H1 (cell line): ENCODE results near the gene HOXC5. TPM values are rescaled to one million over a fixed set of nuclear protein-coding genes. Genes with fewer than 3 reads are reported as not detected.

Source experiments
- CTCF ChIA-PET: fragments of 300-600 bp; sonication (Branson Sonifier 250); formaldehyde crosslinking; loops from one replicate; lab custom pipeline; 2021; ENCODE audit not compliant: partially characterized antibody; lab: Charles Lee
- POLR2A ChIA-PET: fragments of 300-600 bp; sonication (Branson Sonifier 250); formaldehyde crosslinking; loops from one replicate; lab custom pipeline; 2021; ENCODE audit warnings: inconsistent platforms; ENCODE audit not compliant: partially characterized antibody; lab: Charles Lee
- DNase-seq, 2 experiments: peaks; one replicate each; pipeline versions ENCODE4 v3.0.0 to v3.0.0-alpha.2; 2010 to 2022; ENCODE audit warnings: low spot score in 2 of 2, low read depth in 1 of 2, mixed read lengths in 1 of 2
- FAIRE-seq: peaks from 2 replicates; lab custom pipeline; 2011; peaks lifted over from hg19 to GRCh38; lab: Jason Lieb, UNC
- H2AFZ ChIP-seq: 2 replicates; pipeline ENCODE4 v1.8.1; 2012; ENCODE audit warnings: low read length, inconsistent platforms
- H2AK5ac ChIP-seq: 2 replicates; pipeline ENCODE4 v1.6.1; 2013; ENCODE audit warnings: low read depth, low read length
- H2BK120ac ChIP-seq: replicated peaks from 2 replicates; pipeline ENCODE3; 2013; ENCODE audit warnings: low read depth, low read length, inconsistent platforms
- H2BK12ac ChIP-seq: 2 replicates; pipeline ENCODE4 v1.6.1; 2013; ENCODE audit warnings: low read depth, low read length
- H2BK15ac ChIP-seq: 2 replicates; pipeline ENCODE4 v1.6.1; 2013; ENCODE audit warnings: low read length
- H2BK20ac ChIP-seq: 2 replicates; pipeline ENCODE4 v1.6.1; 2013; ENCODE audit warnings: low read length
- H2BK5ac ChIP-seq: 2 replicates; pipeline ENCODE4 v1.6.1; 2013; ENCODE audit warnings: low read depth, low read length
- H3K14ac ChIP-seq: 2 replicates; pipeline ENCODE4 v1.6.1; 2013; ENCODE audit warnings: inconsistent platforms; ENCODE audit not compliant: insufficient read length
- H3K18ac ChIP-seq: 2 replicates; pipeline ENCODE4 v1.6.1; 2013; ENCODE audit warnings: low read length; ENCODE audit errors: extremely low read depth
- H3K23ac ChIP-seq: 2 replicates; pipeline ENCODE4 v1.6.1; 2013; ENCODE audit warnings: inconsistent platforms; ENCODE audit not compliant: insufficient read length
- H3K23me2 ChIP-seq: 2 replicates; pipeline ENCODE4 v1.6.1; 2013; ENCODE audit warnings: low read depth, low read length
- H3K27ac ChIP-seq: 2 replicates; pipeline ENCODE4 v1.6.1; 2011; ENCODE audit warnings: low read depth, low read length, inconsistent platforms
- H3K27me3 ChIP-seq, 4 experiments: replicated peaks in 1 of 4; 1 replicate in 1 of 4; 2 replicates in 3 of 4; pipeline versions ENCODE4 v1.6.1 to v1.8.1; 2011 to 2013; ENCODE audit warnings: low read length in 3 of 4, mild to moderate bottlenecking in 3 of 4, inconsistent platforms in 2 of 4, mixed read lengths in 2 of 4, moderate library complexity in 1 of 4; ENCODE audit not compliant: control insufficient read depth in 3 of 4, insufficient read depth in 3 of 4; ENCODE audit errors: extremely low read depth in 1 of 4
- H3K36me3 ChIP-seq, 4 experiments: 2 replicates each; pipeline versions ENCODE4 v1.6.1 to v1.8.1; 2011 to 2013; ENCODE audit warnings: mild to moderate bottlenecking in 4 of 4, low read length in 3 of 4, moderate library complexity in 2 of 4, control low read depth in 1 of 4, inconsistent platforms in 1 of 4; ENCODE audit not compliant: insufficient read depth in 4 of 4, control insufficient read depth in 2 of 4
- H3K4ac ChIP-seq: replicated peaks from 2 replicates; pipeline ENCODE3; 2013; ENCODE audit warnings: low read length, low read depth, mixed read lengths, inconsistent platforms; ENCODE audit not compliant: insufficient read length
- H3K4me1 ChIP-seq, 4 experiments: replicated peaks in 1 of 4; 1 replicate in 1 of 4; 2 replicates in 3 of 4; pipeline versions ENCODE4 v1.6.1 to v1.8.1; 2011 to 2013; ENCODE audit warnings: low read length in 3 of 4, inconsistent platforms in 2 of 4, mixed read lengths in 1 of 4; ENCODE audit not compliant: insufficient read depth in 4 of 4, control insufficient read depth in 3 of 4
- H3K4me2 ChIP-seq, 2 experiments: 2 replicates each; pipeline versions ENCODE4 v1.6.1 to v1.8.1; 2011 to 2013; ENCODE audit warnings: low read depth in 2 of 2, low read length in 2 of 2, control low read depth in 1 of 2, inconsistent platforms in 1 of 2, mild to moderate bottlenecking in 1 of 2; ENCODE audit not compliant: insufficient read depth in 1 of 2
- H3K4me3 ChIP-seq, 4 experiments: fragments of 200-600, 300-600 bp in 1 of 4; sonication (generic), shearing (Covaris generic), sonication (Bioruptor Twin) in 1 of 4; 2 replicates each; pipeline versions ENCODE4 v1.5.1 to v1.8.1; 2011 to 2016; ENCODE audit warnings: low read length in 4 of 4, low read depth in 3 of 4, control low read depth in 2 of 4, inconsistent platforms in 2 of 4, mild to moderate bottlenecking in 2 of 4, mixed read lengths in 1 of 4, moderate library complexity in 1 of 4; ENCODE audit not compliant: insufficient read depth in 2 of 4; ENCODE audit errors: extremely low read depth in 1 of 4
- H3K56ac ChIP-seq: replicated peaks from 2 replicates; pipeline ENCODE3; 2013; ENCODE audit warnings: low read depth, mild to moderate bottlenecking, mixed read lengths, low read length, inconsistent platforms; ENCODE audit not compliant: insufficient read length
- H3K79me1 ChIP-seq: 2 replicates; pipeline ENCODE4 v1.6.1; 2013; ENCODE audit warnings: low read depth, low read length, control low read depth
- H3K79me2 ChIP-seq, 2 experiments: 2 replicates each; pipeline versions ENCODE4 v1.6.1 to v1.8.1; 2012 to 2013; ENCODE audit warnings: low read length in 2 of 2, mild to moderate bottlenecking in 2 of 2, inconsistent platforms in 1 of 2; ENCODE audit not compliant: insufficient read depth in 2 of 2, control insufficient read depth in 1 of 2
- H3K9ac ChIP-seq, 4 experiments: replicated peaks in 1 of 4; 1 replicate in 1 of 4; 2 replicates in 3 of 4; pipeline versions ENCODE4 v1.6.1 to v1.8.1; 2011 to 2013; ENCODE audit warnings: low read depth in 3 of 4, low read length in 3 of 4, control low read depth in 2 of 4, mild to moderate bottlenecking in 2 of 4, moderate library complexity in 2 of 4, inconsistent platforms in 1 of 4; ENCODE audit errors: extremely low read depth in 1 of 4
- H3K9me3 ChIP-seq, 2 experiments: 2 replicates each; pipeline versions ENCODE4 v1.6.1 to v1.8.1; 2012 to 2013; ENCODE audit warnings: mild to moderate bottlenecking in 2 of 2, moderate library complexity in 2 of 2, control low read depth in 1 of 2, inconsistent platforms in 1 of 2, low read depth in 1 of 2, low read length in 1 of 2, mixed read lengths in 1 of 2; ENCODE audit not compliant: insufficient read depth in 2 of 2
- H4K20me1 ChIP-seq, 2 experiments: replicated peaks in 1 of 2; 2 replicates each; pipeline versions ENCODE3 to v1.8.1; 2011 to 2013; ENCODE audit warnings: inconsistent platforms in 2 of 2, low read length in 2 of 2, mild to moderate bottlenecking in 1 of 2; ENCODE audit not compliant: insufficient read depth in 2 of 2, control insufficient read depth in 1 of 2
- H4K5ac ChIP-seq: 2 replicates; pipeline ENCODE4 v1.6.1; 2013; ENCODE audit warnings: low read length, low read depth, mixed read lengths, inconsistent platforms; ENCODE audit not compliant: insufficient read length
- H4K8ac ChIP-seq: 2 replicates; pipeline ENCODE4 v1.8.0; 2013; ENCODE audit warnings: mild to moderate bottlenecking, moderate library complexity, low read length, inconsistent platforms; ENCODE audit not compliant: insufficient read depth; ENCODE audit errors: extremely low read depth
- H4K91ac ChIP-seq: replicated peaks from 2 replicates; pipeline ENCODE3; 2013; ENCODE audit warnings: low read length, mixed read lengths, inconsistent platforms; ENCODE audit not compliant: insufficient read length
- CBX8 ChIP-seq: fragments of 300-800, 300-1000 bp; sonication (generic); IDR thresholded peaks from 2 replicates; pipeline ENCODE4 v1.7.1; 2016; ENCODE audit warnings: low read depth, low read length, borderline replicate concordance
- CTBP2 ChIP-seq: IDR thresholded peaks from 2 replicates; pipeline ENCODE4 v1.7.0; 2011; ENCODE audit warnings: borderline replicate concordance, mild to moderate bottlenecking, moderate library complexity, mixed read lengths, low read length; ENCODE audit not compliant: insufficient read depth, insufficient read length
- EGR1 ChIP-seq: IDR thresholded peaks from 2 replicates; pipeline ENCODE4 v1.6.1; 2011; ENCODE audit warnings: low read depth, low read length, borderline replicate concordance
- FOSL1 ChIP-seq: IDR thresholded peaks from 2 replicates; pipeline ENCODE4 v1.6.1; 2011; ENCODE audit warnings: mild to moderate bottlenecking, low read depth, low read length, moderate library complexity; ENCODE audit not compliant: insufficient read depth
- HDAC6 ChIP-seq: IDR thresholded peaks from one replicate; pipeline ENCODE4 v1.7.1; 2012; ENCODE audit warnings: low read depth, mild to moderate bottlenecking, inconsistent platforms, low read length, moderate library complexity
- JUN ChIP-seq: IDR thresholded peaks from 2 replicates; pipeline ENCODE4 v1.6.1; 2011; ENCODE audit warnings: low read depth, mild to moderate bottlenecking, improper control_type of control experiment, low read length
- NANOG ChIP-seq: IDR thresholded peaks from 2 replicates; pipeline ENCODE4 v1.6.1; 2011; ENCODE audit warnings: low read length, low read depth, mild to moderate bottlenecking, inconsistent platforms; ENCODE audit not compliant: insufficient read depth, poor library complexity, severe bottlenecking
- POLR2A ChIP-seq, 2 experiments: IDR thresholded peaks; 1 replicate in 1 of 2; 2 replicates in 1 of 2; pipeline ENCODE4 v1.6.1; 2011; ENCODE audit warnings: low read depth in 2 of 2, low read length in 2 of 2, mild to moderate bottlenecking in 2 of 2; ENCODE audit errors: control extremely low read depth in 1 of 2
- SP1 ChIP-seq: IDR thresholded peaks from 2 replicates; pipeline ENCODE4 v1.6.1; 2011; ENCODE audit warnings: low read depth, low read length
- SUZ12 ChIP-seq: fragments of 200-600 bp; sonication (generic); IDR thresholded peaks from 2 replicates; pipeline ENCODE4 v1.6.1; 2012; ENCODE audit warnings: mild to moderate bottlenecking, inconsistent platforms, low read length, moderate library complexity, mixed read lengths
- ZNF274 ChIP-seq: IDR thresholded peaks from 2 replicates; pipeline ENCODE4 v1.7.0; 2012; ENCODE audit warnings: low read length, borderline replicate concordance; ENCODE audit errors: extremely low read depth
- WGBS, 2 experiments: shearing (Covaris generic) in 1 of 2; methylation state at CpG; one replicate each; pipeline versions ENCODE4 v1.1.6 to v1.1.7; 2013 to 2015; ENCODE audit warnings: low lambda C conversion rate in 2 of 2, mixed read lengths in 2 of 2, inconsistent platforms in 1 of 2, low coverage in 1 of 2, missing lambda C conversion rate in 1 of 2; ENCODE audit not compliant: insufficient replicate concordance in 2 of 2, insufficient coverage in 1 of 2, insufficient read length in 1 of 2; ENCODE audit errors: extremely low coverage in 1 of 2, missing lambda C conversion rate in 1 of 2; 5-methylcytosine and 5-hydroxymethylcytosine counted together
- polyA plus RNA-seq, 7 experiments: library from polyadenylated mRNA; depleted of rRNA in 3 of 7; stranded (reverse) in 5 of 7; unstranded in 2 of 7; fragments of >200 nt in 5 of 7; fragments of 200-250 nt in 2 of 7; gene quantifications; 1 replicate in 5 of 7; 2 replicates in 1 of 7; 4 replicates in 1 of 7; pipeline versions ENCODE4 v1.2.1 to v1.2.3, GENCODE V29; 2011 to 2013; ENCODE audit warnings: missing spikeins in 2 of 7, mixed read lengths in 2 of 7
- total RNA-seq: library from RNA; stranded (reverse); fragmentation: NEBNext Ultra II Directional; extraction: Animal tissue kit (Norgen Biotek cat#: 25700); gene quantifications from 2 replicates; pipeline ENCODE4 v1.2.1, GENCODE V29; 2021

The HOXC5 gene
- total and polyA plus RNA-seq, 2 of the 8 experiments (the other 6 are each of a cell fraction or from before 2014, with no cell fraction given) = not detected

DNA sequence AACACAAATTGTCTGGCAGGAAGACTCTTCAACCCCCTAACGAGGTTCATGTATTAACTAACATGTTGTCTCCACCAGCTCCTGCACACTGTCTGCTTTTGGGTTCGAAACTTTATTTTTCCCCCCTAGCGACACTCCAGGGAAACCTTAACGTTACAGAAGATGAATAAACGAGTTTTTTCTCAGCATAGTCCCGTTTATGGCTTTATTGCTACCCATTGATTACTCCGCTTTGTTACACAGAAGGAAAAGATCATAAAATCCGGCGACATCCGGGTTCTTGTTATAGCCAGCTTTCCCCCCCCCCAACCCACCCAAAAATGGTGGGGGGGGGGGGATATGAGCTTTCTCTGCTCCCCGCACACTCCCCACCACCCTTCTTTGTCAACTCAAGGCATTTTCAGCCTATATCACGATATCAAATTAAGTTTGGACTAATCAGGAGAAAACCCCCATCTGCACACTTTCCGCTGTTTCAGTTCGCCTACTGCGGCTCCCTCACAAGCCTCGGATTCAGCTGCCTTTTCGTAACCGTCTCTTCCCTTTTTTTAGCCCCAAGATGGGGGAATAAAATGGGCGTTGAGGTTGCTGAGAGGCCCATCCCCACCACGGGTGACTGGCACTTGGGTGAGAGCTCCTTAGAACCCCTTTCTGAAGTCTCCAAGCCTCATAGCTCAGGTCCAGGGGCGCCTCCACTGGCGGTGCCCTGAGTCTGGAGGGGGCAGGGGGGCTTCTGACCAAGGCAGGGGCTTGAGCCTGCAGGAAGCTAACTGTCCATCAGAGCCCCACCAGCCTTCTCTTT is 6.0 kb upstream of the HOXC5 start:
- Histone ChIP-seq H4K91ac (no peak overlapping the region), H3K23me2 (no peaks in the 10 kb centered on the region), H2BK15ac (no peak overlapping the region), H4K20me1 (peaks cover 20 to 22% of the 10 kb centered on the region in 2 experiments), H3K79me2 (no peaks in the 10 kb centered on the region), H3K23ac (no peak overlapping the region), H2AFZ (no peak overlapping the region), H3K4me3 (no peak overlapping the region), H3K79me1 (no peaks in the 10 kb centered on the region), H3K36me3 (peaks cover 0 to 2% (median 0%) of the 10 kb centered on the region in 4 experiments; a peak in 1 of 8 replicates), H3K56ac (no peak overlapping the region), H2BK120ac (no peak overlapping the region), H3K4ac (no peak overlapping the region), H3K9ac (no peak overlapping the region), H3K18ac (no peak overlapping the region), H4K8ac (peak overlapping the region; percentile 53; the same call in 1 of the 2 replicates), H4K5ac (no peak overlapping the region), H3K14ac (no peak overlapping the region), H2BK12ac (no peak overlapping the region), H3K27me3 (peaks cover 95 to 100% (median 99%) of the 10 kb centered on the region in 4 experiments), H2AK5ac (no peak overlapping the region), H3K27ac (no peak overlapping the region), H3K4me2 (no peak overlapping the region), H3K9me3 (no peaks in the 10 kb centered on the region), H3K4me1 (peaks cover 0 to 5% (median 2%) of the 10 kb centered on the region in 4 experiments; a peak in 3 of 7 replicates), H2BK5ac (no peak overlapping the region), H2BK20ac (no peak overlapping the region)
- DNase-seq = no peak
- ChIA-PET POLR2A (interaction anchor here (0.6 to 1.1 kb wide), 2 partner anchors 21 to 24 kb away, joined by 3 read pairs; no protein-coding TSS in a partner anchor), CTCF (interaction anchor here (0.5 to 20.0 kb wide), 11 partner anchors 20 to 470 kb away, joined by 3 to 339 read pairs (median 4); partner anchors contain the start of genes HOXC8, HOXC9 and SMUG1)
- 14% methylated on average over 20 of the region's 22 CpGs; no CpG with 5 or more reads in 1 of the 2 experiments for WGBS, 2 experiments
- FAIRE-seq = no peak
- TF ChIP-seq CBX8 (peak; percentile 42; the same call in 1 of the 2 replicates), FOSL1 (no peak), POLR2A (IDR thresholded peaks at IDR 0.05; ENCODE audit: control extremely low read depth in 1 of 2, low read depth in 2 of 2, low read length in 2 of 2) (no peak), NANOG (no peak), EGR1 (no peak), SUZ12 (peak; percentile 66), SP1 (no peak), CTBP2 (no peak), ZNF274 (no peak), JUN (no peak), HDAC6 (no peak)
